Adrenal gland (tissue), 12 donors: ENCODE measurements around the gene TUBB3. TPM values are rescaled to one million over a fixed set of nuclear protein-coding genes. Genes with fewer than 3 reads are reported as not detected.

Experiments used
- DNase-seq, 7 donors: peaks; one replicate each; pipeline ENCODE4 v3.0.0-alpha.2; 2019 to 2020
- H3K27ac ChIP-seq, 5 donors: fragments of 200-600 bp; sonication (generic) in 4 of 5; 1 replicate in 3 of 5; 2 replicates in 2 of 5; pipeline versions ENCODE4 v1.5.1 to v1.8.0; 2016 to 2020; ENCODE audit warnings: mild to moderate bottlenecking in 1 of 5
- H3K27me3 ChIP-seq: fragments of 200-600 bp; 2 replicates; pipeline ENCODE4 v1.8.0; 2021
- H3K36me3 ChIP-seq, 2 donors: fragments of 200-600 bp; replicated peaks in 1 of 2; 1 replicate in 1 of 2; 2 replicates in 1 of 2; pipeline versions ENCODE4 v1.5.1 to v1.8.0; 2018 to 2022
- H3K4me1 ChIP-seq, 2 donors: fragments of 200-600 bp; replicated peaks in 1 of 2; 1 replicate in 1 of 2; 2 replicates in 1 of 2; pipeline versions ENCODE4 v1.5.1 to v1.8.0; 2018 to 2021
- H3K4me3 ChIP-seq, 4 donors: fragments of 200-600 bp; sonication (generic) in 3 of 4; one replicate each; pipeline ENCODE4 v1.5.1; 2016 to 2018
- H3K9me3 ChIP-seq, 3 donors: fragments of 200-600 bp; sonication (generic) in 1 of 3; replicated peaks in 1 of 3; 1 replicate in 2 of 3; 2 replicates in 1 of 3; pipeline versions ENCODE4 v1.5.1 to v1.8.0; 2016 to 2021
- CTCF ChIP-seq, 6 experiments: fragments of 450-650 bp in 4 of 6; fragments of 200-600 bp in 2 of 6; sonication (generic) in 1 of 6; IDR thresholded peaks; 1 replicate in 5 of 6; 2 replicates in 1 of 6; pipeline versions ENCODE4 v1.5.1 to v1.8.0; 2016 to 2021; ENCODE audit warnings: antibody characterized with exemption in 6 of 6, mild to moderate bottlenecking in 2 of 6, moderate library complexity in 1 of 6
- POLR2A ChIP-seq, 2 donors: fragments of 450-650 bp; IDR thresholded peaks; one replicate each; pipeline ENCODE4 v1.6.1; 2017; ENCODE audit warnings: antibody characterized with exemption in 2 of 2, mild to moderate bottlenecking in 2 of 2, moderate library complexity in 1 of 2
- WGBS, 4 donors: extraction: QIAGEN DNeasy Blood & Tissue Kit in 2 of 4; methylation state at CpG; one replicate each; pipeline versions ENCODE4 v1.1.5 to v1.1.7; 2013 to 2017; 5-methylcytosine and 5-hydroxymethylcytosine counted together
- intact Hi-C, 2 donors: fragments of 100-400 bp; cut with DNase I; formaldehyde crosslinking; loops; one replicate each; pipeline versions ENCODE4 v1.14.1 to v1.15.0; 2022 to 2023
- polyA plus RNA-seq, 3 donors: library from polyadenylated mRNA; stranded (reverse); fragments of 200-250 nt in 2 of 3; fragments of 350-450 nt in 1 of 3; fragmentation: Illumina TruSeq in 1 of 3; extraction: RNeasy Lipid Tissue Mini Kit (QIAGEN cat#74804) in 1 of 3; gene quantifications; one replicate each; pipeline ENCODE4 v1.2.3, GENCODE V29; 2013 to 2014
- total RNA-seq, 9 donors: library from RNA; depleted of rRNA in 4 of 9; stranded (reverse); fragments of >200 nt in 4 of 9; fragments of 120-200 nt in 1 of 9; fragmentation: NEBNext Ultra II Directional in 1 of 9; extraction: Animal tissue kit (Norgen Biotek cat#: 25700) in 1 of 9; gene quantifications; one replicate each; pipeline versions ENCODE4 v1.1.0 to v1.2.4, GENCODE V29; 2013 to 2023
- donor health status: healthy with polysubstance abuse.
- donor health status: Bipolar disorder and iron deficiency.
- donor health status: DM: yes; HTN: yes; CAD: no.
- donor health status: DM: no; HTN: no; CAD: no.
- donor health status: DM: no; HTN: no; CAD: no.
- donor health status: DM: yes; HTN: yes; CAD: no.

TUBB3 gene
- total and polyA plus RNA-seq, 12 donors = 6.4 to 63.8 (median 14.5) TPM

GRCh38 chr16:89909777-89910716 is 13.1 kb upstream of the TUBB3 start:
- Histone ChIP-seq H3K4me3 (no peak overlapping the region), H3K27ac (peak overlapping the region in 2 of 5 donors; percentile 10 to 49), H3K9me3 (no peaks in the 10 kb centered on the region), H3K4me1 (peaks cover 0 to 5% of the 10 kb centered on the region in 2 donors), H3K27me3 (no peaks in the 10 kb centered on the region), H3K36me3 (peaks cover 0 to 55% of the 10 kb centered on the region in 2 donors)
- WGBS, 4 donors = 62 to 67% (median 63%) methylated on average over 32 to 47 of the region's 47 CpGs
- intact Hi-C loops = no loop called here
- DNase-seq = peak; percentile 68 to 90 (median 82)
- peak; percentile 75 to 90 (median 84) for TF ChIP-seq CTCF (IDR thresholded peaks at IDR 0.05)
- no peak for TF ChIP-seq POLR2A (IDR thresholded peaks at IDR 0.05)

GRCh38 chr16:89910717-89911354 is 12.3 kb upstream of the TUBB3 start:
- no peaks in the 10 kb centered on the region for H3K27me3 ChIP-seq
- WGBS, 4 donors = 90 to 94% (median 92%) methylated on average over 16 to 27 of the region's 27 CpGs
- DNase-seq = no peak
- peak overlapping the region in 2 of 5 donors; percentile 10 to 49 for H3K27ac ChIP-seq
- intact Hi-C loops = no loop called here
- peaks cover 0 to 47% of the 10 kb centered on the region in 2 donors for H3K36me3 ChIP-seq
- H3K4me1 ChIP-seq = peaks cover 0 to 5% of the 10 kb centered on the region in 2 donors
- no peak overlapping the region for H3K4me3 ChIP-seq
- H3K9me3 ChIP-seq = no peaks in the 10 kb centered on the region
- TF ChIP-seq POLR2A (IDR thresholded peaks at IDR 0.05) = no peak
- no peak for TF ChIP-seq CTCF (IDR thresholded peaks at IDR 0.05)

- WGBS, 4 donors = 89 to 93% (median 92%) methylated on average over 13 to 14 of the region's 14 CpGs
- Histone ChIP-seq H3K4me1 (peaks cover 0 to 5% of the 10 kb centered on the region in 2 donors), H3K9me3 (no peaks in the 10 kb centered on the region), H3K4me3 (no peak overlapping the region), H3K36me3 (peaks cover 0 to 41% of the 10 kb centered on the region in 2 donors), H3K27ac (no peak overlapping the region), H3K27me3 (no peaks in the 10 kb centered on the region)
- intact Hi-C loops = no loop called here
- no peak for DNase-seq
- TF ChIP-seq CTCF (IDR thresholded peaks at IDR 0.05) (no peak), POLR2A (IDR thresholded peaks at IDR 0.05) (no peak)
Measured at GRCh38 chr16:89911375-89911774, 11.8 kb upstream of the TUBB3 start.

GRCh38 chr16:89912143-89912542 is 11.0 kb upstream of the TUBB3 start:
- intact Hi-C loops = no loop called here
- WGBS, 4 donors = 84 to 96% (median 88%) methylated on average over 3 to 13 of the region's 13 CpGs
- H3K36me3 ChIP-seq = peaks cover 0 to 34% of the 10 kb centered on the region in 2 donors

More at GRCh38 chr16:89912143-89912542, 11.0 kb upstream of the TUBB3 start:
- Histone ChIP-seq H3K27ac (no peak overlapping the region), H3K9me3 (no peaks in the 10 kb centered on the region), H3K4me3 (no peak overlapping the region), H3K27me3 (no peaks in the 10 kb centered on the region), H3K4me1 (peaks cover 0 to 5% of the 10 kb centered on the region in 2 donors)
- DNase-seq = no peak
- no peak for TF ChIP-seq POLR2A (IDR thresholded peaks at IDR 0.05)
